ENCODE data around the gene MAN1A2.
"Not testable (repeated sequence)": the region's sequence is repeated elsewhere in the genome, so short reads cannot be mapped to it uniquely, and the experiment has no call there.

MAN1A2 gene

DNA sequence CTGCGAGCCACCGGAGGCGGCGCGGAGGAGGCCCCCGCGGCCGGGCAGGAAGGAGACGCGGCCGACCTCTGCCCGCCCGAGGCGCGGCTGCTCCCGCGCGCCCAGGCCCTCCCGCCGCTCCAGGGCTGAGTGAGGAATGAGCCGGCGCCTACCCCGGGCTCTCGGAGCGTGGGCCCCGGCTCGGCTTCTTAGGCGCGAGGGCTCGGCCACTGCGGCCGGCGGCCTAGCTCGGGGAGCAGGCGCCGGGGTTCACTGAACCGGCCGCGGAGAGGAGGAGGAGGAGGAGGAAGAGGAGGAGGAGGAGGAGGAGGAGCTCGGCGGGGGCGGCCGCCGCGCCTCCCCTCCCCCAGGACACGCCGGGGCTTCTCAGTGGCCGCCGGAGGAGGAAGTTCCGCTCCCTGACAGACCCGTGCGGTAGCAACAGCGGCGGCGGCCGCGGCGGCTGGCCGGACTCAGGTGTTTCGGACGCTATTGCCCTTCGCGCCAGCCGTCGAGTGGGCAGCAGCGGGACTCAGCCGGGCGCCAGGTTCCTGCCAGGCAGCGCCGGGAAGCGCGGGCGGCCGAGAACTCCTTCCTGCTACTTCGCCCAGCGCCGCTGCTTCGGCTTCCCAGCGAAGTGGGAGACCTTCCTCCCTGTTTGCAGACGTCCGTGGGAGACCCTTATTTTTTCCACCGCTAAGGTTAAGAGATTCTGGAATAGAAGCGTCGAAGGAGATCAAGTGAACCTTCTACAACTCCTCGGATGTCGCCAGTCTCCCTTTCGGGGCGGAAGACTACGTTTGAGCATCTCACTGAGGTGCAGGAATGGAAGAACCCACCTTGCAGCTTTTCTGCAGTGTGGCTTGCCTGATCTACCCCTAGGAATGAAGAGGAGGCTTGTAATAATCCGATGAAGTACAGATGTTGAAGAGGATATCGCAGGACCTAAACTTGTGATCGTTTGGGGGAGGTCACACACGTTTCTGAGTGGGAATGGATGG lies at the start of gene MAN1A2:
TSS of gene MAN1A2 (plus strand) at position 404 of the 980 bp plus-strand sequence. CDS start 735 bp downstream, outside the sequence.
- FAIRE-seq: no peak

DNA sequence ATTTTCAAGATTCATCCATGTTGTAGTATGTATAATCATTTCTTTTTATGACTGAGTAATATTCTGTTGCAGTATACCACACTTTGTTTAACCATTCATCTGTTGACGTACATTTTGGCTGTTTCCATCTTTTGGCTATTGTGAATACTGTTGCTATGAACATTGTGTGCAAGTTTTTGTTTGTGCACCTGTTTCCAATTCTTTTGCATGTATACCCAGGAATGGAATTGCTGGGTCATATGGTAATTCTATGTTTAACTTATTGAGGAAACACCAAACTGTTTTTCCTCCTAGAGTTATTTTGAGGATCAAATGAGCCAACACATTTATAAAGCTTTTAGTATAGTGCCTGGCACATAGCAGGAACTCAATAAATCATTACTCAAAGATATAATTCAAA lies 49.2 kb upstream of the MAN1A2 start:
- FAIRE-seq: no peak

DNA sequence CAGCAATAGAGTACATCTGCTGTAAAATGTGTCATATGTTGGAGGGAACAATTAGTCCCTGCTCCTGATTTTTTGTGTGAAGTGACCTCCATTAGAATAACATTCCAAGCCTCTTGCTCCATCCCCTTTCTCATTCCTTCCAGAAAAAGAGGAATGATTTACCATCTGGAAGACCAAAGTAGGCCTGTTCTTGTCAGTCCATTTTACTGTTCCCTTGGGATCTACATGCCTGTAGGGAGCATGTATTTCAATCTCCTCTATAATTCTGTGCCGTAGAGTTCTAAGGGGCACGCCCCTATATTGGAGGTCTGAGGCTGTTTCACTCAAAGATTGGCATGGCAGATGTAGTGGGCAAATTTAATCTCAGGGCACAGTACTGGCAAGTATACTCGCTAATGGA lies 48.8 kb upstream of the MAN1A2 start:
- FAIRE-seq: no peak

DNA sequence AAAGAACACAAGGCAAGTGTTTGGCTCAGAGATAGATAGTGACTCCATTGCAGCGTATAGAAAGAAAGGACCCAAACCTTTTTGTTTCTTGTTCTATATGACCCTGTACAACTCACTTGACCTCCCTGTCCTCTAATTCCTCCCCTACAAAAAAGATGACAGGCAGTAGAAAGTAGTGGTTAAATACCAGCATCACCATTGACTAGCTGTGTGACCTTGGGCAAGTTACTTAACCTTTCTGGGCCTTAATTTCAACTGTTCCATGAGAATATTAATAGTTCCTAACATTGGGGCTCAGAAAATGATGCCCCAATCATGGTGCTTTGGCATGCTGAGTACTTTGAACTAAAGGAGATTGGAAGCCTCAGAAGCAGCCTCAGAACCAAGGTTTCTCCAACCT lies 46.7 kb upstream of the MAN1A2 start:
- no peak for FAIRE-seq

DNA sequence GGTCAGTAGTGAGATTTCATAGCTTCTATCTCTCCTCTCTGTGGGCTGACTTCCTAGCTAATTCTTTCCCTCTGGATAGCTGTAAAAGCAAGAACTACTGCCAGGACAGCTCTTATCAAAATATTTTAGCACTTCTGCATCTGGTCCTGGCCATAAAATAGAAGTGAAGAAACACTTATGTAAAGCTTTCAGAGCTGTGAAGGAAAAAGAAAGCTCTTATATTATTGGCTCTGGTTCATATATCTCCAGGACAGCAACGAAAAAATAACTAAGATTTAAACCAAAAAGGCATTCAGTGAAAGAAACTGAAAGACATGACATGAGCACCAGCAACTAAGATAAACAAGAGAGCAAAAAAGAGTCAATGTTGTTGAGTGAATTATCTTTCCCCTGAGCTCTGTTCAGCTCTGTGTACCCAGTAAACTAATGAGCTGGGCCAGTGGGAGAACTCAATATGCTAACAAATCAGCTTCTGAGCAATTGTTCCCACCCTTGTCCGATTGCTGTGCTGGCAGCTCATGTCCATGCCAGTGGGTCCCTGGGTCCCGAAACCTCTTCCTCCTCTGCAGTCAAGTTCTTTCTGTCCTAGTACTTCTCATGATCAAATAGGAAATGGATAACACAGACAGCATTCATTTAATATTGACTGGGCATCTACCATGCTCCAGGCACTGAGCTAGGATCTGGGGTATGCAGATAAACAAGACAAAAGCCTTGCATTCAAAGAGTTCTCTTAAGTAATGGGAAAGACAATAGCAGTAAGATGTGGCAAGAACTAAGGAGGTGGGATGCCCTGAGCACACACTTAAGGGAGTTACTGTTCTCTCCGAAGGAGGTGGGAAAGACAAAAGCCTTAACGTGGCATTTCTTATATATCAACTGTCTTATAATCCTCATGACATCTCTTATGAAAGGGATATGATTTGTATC lies 45.3 kb upstream of the MAN1A2 start:
- FAIRE-seq: peak; percentile 8

DNA sequence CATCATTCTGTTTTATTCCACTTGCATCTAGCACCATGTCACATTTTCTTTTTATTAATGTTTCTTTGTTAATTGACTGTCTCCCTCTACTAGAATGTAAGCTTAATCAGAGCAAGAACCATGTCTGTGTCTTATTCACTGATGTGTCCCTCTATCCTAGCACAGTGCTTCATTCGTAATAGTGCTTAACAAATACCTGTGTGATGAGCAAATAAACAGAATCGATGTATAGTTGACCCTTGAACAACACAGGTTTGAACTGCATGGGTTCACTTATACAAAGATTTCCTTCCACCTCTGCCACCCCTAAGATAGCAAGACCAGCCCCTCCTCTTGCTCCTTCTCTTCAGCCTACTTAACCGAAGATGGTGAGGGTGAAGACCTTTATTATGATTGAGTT lies 42.9 kb upstream of the MAN1A2 start:
- no peak for FAIRE-seq

DNA sequence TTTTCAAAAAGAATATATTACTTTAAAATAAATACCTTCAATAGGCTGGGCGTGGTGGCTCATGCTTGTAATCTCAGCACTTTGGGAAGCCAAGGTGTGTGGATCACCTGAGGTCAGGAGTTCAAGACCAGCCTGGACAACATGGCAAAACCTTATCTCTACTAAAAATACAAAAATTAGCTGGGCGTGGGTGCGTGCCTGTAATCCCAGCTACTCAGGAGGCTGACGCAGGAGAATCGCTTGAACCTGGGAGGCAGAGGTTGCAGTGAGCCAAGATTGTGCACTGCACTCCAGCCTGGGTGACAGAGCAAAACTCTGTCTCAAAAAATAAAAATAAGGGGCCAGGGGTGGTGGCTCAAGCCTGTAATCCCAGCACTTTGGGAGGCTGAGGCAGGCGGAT lies 41.2 kb upstream of the MAN1A2 start:
- not testable (repeated sequence) for FAIRE-seq

DNA sequence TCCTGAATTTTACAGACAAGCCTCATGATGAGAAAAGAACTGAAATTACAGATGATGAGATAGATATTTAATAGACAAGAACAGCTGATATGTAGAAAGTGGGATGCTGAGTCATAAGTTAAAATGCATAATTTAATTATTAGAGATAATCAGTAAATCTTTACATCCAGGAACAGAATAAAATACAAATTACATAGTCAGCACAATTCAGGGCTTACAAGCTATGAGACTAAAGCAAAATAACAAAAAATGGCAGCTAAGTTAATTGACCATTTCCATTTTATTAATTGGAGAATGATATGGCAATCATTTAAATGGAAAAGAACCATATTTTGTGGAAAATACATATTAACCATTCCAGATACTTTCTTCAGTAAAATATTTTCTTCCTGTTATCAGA lies 40.2 kb upstream of the MAN1A2 start:
- FAIRE-seq: no peak

DNA sequence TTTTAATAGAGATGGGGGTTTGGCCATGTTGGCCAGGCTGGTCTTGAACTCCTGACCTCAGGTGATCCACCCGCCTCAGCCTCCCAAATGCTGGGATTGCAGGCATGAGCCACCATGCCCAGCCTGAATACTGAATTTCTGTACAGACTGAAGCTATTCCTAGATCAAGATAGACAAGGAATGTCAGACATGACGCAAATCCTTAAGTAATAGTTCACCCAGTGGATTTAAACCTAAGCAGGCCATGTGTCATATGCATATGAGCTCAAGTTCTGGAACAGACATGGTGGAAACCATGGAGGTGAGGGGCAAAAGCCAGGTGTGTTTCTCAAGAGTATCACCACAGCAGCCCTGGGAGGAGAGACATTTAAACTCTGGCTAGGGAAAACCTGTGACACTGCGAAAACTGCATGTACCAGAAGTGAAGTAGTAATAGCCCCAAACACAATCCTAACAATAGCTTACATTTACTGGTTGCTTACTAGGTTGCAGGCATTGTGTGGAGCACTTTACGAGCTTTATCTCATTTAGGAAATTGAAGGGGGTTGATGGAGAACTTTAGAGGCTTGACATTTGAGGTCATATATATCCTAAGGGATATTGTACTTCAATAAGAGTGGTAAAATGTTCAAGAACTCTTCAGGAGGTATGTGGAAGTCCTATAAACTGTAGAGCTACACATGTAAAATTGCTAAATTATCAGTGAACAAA lies 31.7 kb upstream of the MAN1A2 start:
- no peak for FAIRE-seq

DNA sequence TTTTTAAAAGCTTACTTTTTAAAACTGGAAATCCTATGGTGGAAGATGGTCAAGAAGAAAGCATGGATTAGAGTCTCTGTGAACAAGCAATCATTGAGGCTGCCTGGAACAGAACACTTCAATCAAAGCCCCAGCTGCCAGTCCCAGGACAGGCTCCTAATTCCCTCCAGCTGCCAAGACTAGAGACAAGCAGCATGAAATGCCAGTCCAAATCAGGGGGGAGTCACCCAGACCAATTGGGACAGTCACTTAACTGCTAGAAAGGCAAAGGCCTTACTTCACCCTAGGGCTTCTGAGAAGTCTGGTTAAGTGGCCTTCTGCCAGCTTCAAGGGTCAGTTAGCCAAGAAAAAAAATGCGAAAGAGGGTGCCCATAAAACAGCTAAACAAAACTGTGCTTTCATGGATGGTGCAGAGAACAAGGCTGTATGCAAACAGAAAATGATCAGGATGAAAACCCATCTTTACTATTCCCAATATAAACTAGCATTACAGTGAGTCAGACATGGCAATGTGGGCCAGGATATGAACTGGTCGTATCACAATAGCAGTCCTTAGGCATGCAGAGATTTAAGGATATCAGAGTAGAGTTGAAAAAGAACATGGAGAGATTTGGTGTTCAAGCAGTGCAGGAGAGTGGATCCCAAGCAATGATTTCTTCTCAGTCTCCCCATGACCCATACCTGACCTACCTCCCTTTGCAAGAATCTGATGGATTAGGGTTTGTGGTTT lies 31.0 kb upstream of the MAN1A2 start:
- FAIRE-seq: no peak

DNA sequence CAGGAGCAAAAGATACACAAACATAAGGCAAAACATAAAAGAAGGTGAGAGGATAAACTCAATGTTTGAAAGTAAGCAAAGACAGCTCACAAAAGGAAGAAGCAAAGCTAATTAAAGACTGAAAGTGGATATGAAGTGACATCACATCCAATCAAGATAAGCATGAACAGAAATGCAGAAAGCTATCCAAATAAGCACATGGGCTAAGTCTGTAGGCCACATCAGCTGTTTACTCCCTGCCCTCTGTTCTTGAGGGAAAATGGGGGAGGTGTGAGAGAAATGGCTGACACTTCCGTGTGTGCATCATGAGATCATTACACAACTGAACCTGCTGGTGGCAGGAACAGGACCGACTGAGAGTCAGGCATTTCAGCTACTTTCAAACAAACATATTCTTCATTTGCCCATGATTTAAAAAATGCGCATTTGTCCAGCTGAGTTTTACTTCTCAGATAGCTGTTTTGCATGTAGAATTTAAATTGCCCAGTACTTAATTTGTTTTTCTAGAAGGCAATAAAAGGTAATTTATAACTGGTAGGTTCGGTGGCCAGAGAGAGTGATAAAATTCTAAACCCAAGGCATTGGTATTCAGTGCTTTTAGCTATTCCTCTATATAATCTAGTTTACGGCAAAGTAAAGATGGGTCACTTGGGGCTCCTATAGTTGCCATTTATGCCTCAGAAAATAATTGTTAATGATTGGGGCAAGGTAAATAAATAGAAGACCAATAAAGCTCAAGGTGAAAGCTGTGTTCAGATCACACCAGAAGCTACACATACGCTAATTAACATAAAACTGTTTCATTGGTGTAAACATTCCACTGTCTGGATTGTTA lies 27.2 kb upstream of the MAN1A2 start:
- no peak for FAIRE-seq

DNA sequence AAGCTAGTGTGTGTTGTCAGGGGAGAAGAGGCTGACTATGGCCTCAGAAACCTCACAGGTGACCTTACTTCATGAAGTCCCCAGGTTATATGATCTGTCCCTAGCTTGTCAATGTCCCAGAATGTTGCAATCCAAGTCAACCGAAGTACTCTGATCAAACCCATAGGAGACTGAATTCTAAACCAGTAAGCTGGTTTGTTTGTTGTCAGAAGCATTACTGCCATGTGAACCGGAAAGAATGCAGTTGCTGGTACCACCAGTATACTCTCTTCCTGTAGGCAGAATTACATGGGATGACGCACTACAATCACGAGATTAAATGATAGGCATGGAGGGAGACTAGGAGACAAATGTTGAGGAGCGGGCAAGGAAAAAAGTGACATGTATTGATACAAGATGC lies 26.1 kb upstream of the MAN1A2 start:
- no peak for FAIRE-seq

DNA sequence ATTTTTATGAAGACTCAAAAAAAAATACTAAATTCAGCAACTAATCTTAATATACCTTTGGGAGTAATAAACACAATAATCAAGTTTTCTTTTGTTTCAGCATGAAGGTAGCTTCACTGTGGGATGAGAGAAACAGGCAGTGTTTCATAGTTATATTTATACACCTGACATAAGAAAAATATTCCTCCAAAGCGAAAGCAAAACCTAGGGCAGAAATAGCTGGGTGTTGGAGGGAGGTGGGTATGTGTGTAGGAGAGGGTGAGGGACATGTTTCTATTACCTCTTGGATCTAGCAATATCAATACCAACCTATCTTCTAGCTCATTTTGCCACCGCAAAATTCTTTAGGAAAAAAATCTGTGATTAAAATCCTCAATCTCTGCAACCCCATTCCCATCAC lies 24.9 kb upstream of the MAN1A2 start:
- no peak for FAIRE-seq

DNA sequence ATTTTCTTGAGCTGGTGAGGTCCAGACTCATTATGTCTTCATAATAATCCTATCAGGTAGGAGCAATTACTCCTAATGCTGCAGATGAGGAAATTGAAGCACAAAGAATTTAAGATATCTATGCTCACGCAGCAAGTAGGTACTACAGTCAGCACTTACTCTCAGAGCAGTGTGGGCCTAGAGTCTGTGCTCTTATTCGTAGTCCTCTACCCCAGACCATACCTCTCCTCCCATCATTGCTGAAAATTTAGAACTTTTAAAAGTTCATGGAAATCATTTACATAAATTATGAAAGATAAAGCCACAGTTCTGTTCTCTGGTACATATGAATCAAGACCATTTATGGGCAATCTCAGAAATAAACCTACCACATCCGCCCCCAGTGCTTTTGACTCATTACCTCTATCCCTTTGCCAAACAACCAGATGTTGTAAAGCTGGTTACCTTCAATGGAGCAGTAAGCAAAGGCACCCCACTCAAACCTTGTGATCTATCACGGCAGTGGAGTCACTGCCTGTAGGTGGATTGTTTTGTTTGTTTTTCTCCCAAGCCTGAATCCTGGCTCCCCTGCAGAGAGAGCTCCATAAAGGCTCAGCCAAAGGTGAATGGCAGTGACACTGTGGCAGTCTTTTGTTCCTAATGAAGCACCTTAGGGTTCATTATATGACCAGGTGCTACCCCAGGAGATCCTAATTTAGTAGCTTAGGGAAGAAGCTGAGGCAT lies 20.9 kb upstream of the MAN1A2 start:
- no peak for FAIRE-seq

DNA sequence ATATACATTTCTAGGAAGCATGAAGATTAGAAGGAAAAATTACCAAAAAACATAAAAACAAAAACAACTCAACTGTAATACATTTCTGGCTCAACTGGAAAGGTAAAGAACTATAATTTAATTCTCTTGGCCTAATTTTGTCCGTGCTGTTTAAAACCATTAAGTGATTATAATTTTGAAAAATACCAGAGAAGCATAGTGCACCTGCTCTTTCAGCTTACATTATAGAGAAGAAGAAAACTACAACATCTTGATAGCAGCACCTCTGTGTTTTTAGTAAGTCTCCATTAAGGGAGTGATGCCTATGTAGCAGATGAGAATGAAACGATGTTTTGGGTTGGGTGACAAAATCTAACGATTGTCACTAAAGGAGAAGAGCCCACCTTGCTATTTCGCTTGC lies 19.3 kb upstream of the MAN1A2 start:
- no peak for FAIRE-seq

DNA sequence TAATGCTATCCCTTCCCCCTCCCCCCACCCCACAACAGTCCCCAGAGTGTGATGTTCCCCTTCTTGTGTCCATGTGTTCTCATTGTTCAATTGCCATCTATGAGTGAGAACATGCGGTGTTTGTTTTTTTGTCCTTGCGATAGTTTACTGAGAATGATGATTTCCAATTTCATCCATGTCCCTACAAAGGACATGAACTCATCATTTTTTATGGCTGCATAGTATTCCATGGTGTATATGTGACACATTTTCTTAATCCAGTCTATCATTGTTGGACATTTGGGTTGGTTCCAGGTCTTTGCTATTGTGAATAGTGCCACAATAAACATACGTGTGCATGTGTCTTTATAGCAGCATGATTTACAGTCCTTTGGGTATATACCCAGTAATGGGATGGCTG lies 14.6 kb upstream of the MAN1A2 start:
- not testable (repeated sequence) for FAIRE-seq

DNA sequence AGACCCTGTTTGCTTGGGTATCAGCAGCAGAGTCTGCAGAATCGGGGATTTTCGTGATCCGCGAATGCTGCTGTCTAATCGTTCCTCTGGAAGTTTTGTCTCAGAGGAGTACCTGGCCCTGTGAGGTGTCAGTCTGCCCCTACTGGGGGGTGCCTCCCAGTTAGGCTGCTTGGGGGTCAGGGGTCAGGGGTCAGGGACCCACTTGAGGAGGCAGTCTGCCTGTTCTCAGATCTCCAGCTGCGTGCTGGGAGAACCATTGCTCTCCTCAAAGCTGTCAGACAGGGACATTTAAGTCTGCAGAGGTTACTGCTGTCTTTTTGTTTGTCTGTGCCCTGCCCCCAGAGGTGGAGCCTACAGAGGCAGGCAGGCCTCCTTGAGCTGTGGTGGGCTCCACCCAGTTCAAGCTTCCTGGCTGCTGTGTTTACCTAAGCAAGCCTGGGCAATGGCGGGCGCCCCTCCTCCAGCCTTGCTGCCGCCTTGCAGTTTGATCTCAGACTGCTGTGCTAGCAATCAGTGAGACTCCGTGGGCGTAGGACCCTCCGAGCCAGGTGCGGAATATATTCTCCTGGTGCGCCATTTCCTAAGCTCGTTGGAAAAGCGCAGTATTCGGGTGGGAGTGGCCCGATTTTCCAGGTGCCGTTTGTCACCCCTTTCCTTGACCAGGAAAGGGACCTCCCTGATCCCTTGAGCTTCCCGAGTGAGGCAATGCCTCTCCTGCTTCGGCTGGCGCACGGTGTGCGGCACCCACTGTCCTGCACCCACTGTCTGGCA lies 9.2 kb upstream of the MAN1A2 start:
- FAIRE-seq: not testable (repeated sequence)

DNA sequence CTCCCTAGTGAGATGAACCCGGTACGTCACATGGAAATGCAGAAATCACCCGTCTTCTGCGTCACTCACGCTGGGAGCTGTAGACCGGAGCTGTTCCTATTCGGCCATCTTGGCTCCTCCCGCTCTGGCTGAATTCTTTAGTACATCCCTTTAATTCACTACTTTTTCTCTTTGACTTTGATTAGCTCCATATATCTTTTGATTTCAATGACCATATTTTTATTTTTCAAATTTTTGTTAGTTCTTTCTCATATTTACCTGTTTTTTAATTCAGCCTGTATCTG lies 8.7 kb upstream of the MAN1A2 start:
- not testable (repeated sequence) for FAIRE-seq

DNA sequence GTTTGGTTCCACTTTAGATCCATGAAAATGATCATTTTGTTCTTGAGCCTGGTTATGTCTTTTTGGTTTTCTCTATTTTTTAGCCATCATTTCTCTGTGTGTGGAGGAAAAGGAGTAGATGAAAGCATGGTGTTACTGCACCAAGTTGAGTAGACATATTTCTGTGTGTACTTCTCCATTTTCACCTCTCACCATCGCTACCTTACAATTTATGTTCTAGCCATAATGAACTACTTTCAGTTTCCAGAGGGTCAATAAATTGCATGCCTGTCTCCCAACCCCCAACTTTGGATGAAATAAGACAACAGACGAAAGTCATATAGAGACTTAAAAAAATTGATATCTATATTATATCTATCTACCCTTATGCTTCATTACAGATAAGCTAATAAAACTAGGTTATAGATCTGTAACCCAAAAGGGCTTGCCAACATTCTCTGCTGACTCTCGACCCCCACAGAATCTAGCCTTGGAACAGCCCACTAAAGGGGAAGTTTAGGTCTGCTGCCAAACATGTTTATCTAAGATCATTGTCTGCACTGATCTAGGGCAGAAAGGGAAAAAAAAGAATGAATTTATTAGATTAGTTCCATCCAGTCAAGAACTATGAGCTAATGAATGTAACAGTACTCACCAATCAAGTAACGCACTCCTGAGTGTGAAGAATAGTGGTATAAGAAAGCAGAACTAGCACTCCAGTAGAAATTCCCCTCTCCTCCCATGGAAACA lies 7.5 kb upstream of the MAN1A2 start:
- FAIRE-seq: no peak

Measured in endometrium (tissue), 2 donors.